Naive thymus-derived CD8-positive, alpha-beta T cell (primary cell): Measurements from ENCODE around the gene ADCY4. TPM values are rescaled to one million over a fixed set of nuclear protein-coding genes. Genes with fewer than 3 reads are reported as not detected.
"Not testable (repeated sequence)": the region's sequence is repeated elsewhere in the genome, so short reads cannot be mapped to it uniquely, and the experiment has no call there.

Source experiments
- ATAC-seq, 2 donors: fragments of 150-1000 bp; cut with Tn5 transposase in 1 of 2; sonication (Bioruptor Pico), chemical (Tn5 transposase) in 1 of 2; 1 replicate in 1 of 2; 2 replicates in 1 of 2; pipeline ENCODE4 v1.10.0; 2021; ENCODE audit warnings: mild to moderate bottlenecking in 2 of 2, moderate library complexity in 2 of 2
- POLR2A ChIA-PET: fragments of 350-600 bp; sonication (Branson Sonifier 250); formaldehyde crosslinking; loops from one replicate; lab custom pipeline; 2021; ENCODE audit warnings: antibody characterized with exemption; lab: Charles Lee
- DNase-seq, 10 donors: peaks; one replicate each; pipeline versions ENCODE4 v3.0.0 to v3.0.0-alpha.2; 2020 to 2022
- H3K27ac Mint-ChIP-seq, 10 donors: one replicate each; pipeline ENCODE4 v1.8.0; 2020 to 2022; ENCODE audit warnings: mild to moderate bottlenecking in 10 of 10, mixed read lengths in 10 of 10, moderate library complexity in 4 of 10, inconsistent platforms in 1 of 10
- H3K27me3 Mint-ChIP-seq, 5 donors: one replicate each; pipeline ENCODE4 v1.8.0; 2021 to 2022; ENCODE audit warnings: mixed read lengths in 5 of 5
- H3K36me3 Mint-ChIP-seq, 3 donors: one replicate each; pipeline ENCODE4 v1.8.0; 2020 to 2022; ENCODE audit warnings: mixed read lengths in 3 of 3, mild to moderate bottlenecking in 2 of 3, inconsistent platforms in 1 of 3
- H3K4me1 Mint-ChIP-seq, 4 donors: one replicate each; pipeline ENCODE4 v1.8.0; 2021 to 2022; ENCODE audit warnings: mixed read lengths in 4 of 4
- H3K4me3 Mint-ChIP-seq, 10 donors: one replicate each; pipeline ENCODE4 v1.8.0; 2020 to 2022; ENCODE audit warnings: mild to moderate bottlenecking in 10 of 10, mixed read lengths in 10 of 10, moderate library complexity in 6 of 10, inconsistent platforms in 1 of 10
- H3K9me3 Mint-ChIP-seq, 9 donors: one replicate each; pipeline ENCODE4 v1.8.0; 2020 to 2022; ENCODE audit warnings: mixed read lengths in 9 of 9, mild to moderate bottlenecking in 3 of 9, inconsistent platforms in 1 of 9, moderate library complexity in 1 of 9
- polyA plus RNA-seq, 3 donors: library from polyadenylated mRNA; unstranded; fragments of 300-500 nt; fragmentation: Illumina TruSeq; gene quantifications; one replicate each; pipeline ENCODE4 v1.2.3, GENCODE V29; 2021
- total RNA-seq, 8 experiments: library from RNA in 2 of 8; stranded (reverse) in 2 of 8; gene quantifications; one replicate each; pipeline ENCODE4 v1.2.3 and lab custom pipeline; 2021 to 2026

Gene ADCY4
- total and polyA plus RNA-seq, 5 experiments from 2014 or later = 0.08 to 4.7 (median 0.28) TPM

GRCh38 chr14:24365600-24366412 is 30.9 kb upstream of the ADCY4 start:
- peak; percentile 71 for ATAC-seq
- peak overlapping the region; percentile 62 to 87 (median 80) for H3K4me3 Mint-ChIP-seq
- DNase-seq = peak; percentile 32 to 76 (median 52)
- POLR2A ChIA-PET = interaction anchor here (1.1 to 2.0 kb wide), 8 partner anchors 27 to 124 kb away, joined by 3 to 21 read pairs (median 3); partner anchors contain the start of genes CBLN3 and KHNYN
- peak overlapping the region in 4 of 10 donors; percentile 18 to 76 (median 56) for H3K27ac Mint-ChIP-seq
- H3K4me1 Mint-ChIP-seq = peaks cover 14 to 43% (median 26%) of the 10 kb centered on the region in 4 donors
- H3K9me3 Mint-ChIP-seq = peaks cover 0 to under 1% (median 0%) of the 10 kb centered on the region in 9 donors
- peaks cover 0 to under 1% (median 0%) of the 10 kb centered on the region in 3 donors for H3K36me3 Mint-ChIP-seq
- H3K27me3 Mint-ChIP-seq = peaks cover 27 to 65% (median 41%) of the 10 kb centered on the region in 5 donors

- Mint-ChIP-seq H3K4me1 (peaks cover 14 to 43% (median 26%) of the 10 kb centered on the region in 4 donors), H3K27ac (peak overlapping the region in 1 of 10 donors; percentile 39), H3K9me3 (peaks cover 0 to 10% (median 0%) of the 10 kb centered on the region in 9 donors), H3K4me3 (peak overlapping the region in 1 of 10 donors; percentile 78), H3K27me3 (peaks cover 28 to 65% (median 43%) of the 10 kb centered on the region in 5 donors), H3K36me3 (peaks cover 0 to 7% (median 5%) of the 10 kb centered on the region in 3 donors)
- POLR2A ChIA-PET = interaction anchor here (2.0 kb wide), 1 partner anchor 66 kb away, joined by 21 read pairs; the partner anchor contains the start of genes CBLN3 and KHNYN
- ATAC-seq (no peak), DNase-seq (no peak)
These were observed 30.0 kb upstream of the ADCY4 start for GRCh38 chr14:24364841-24365240.

- H3K4me3 Mint-ChIP-seq = no peak overlapping the region
- DNase-seq (no peak), ATAC-seq (no peak)
- peaks cover 26 to 55% (median 38%) of the 10 kb centered on the region in 5 donors for H3K27me3 Mint-ChIP-seq
- H3K4me1 Mint-ChIP-seq = peaks cover 14 to 33% (median 22%) of the 10 kb centered on the region in 4 donors
- H3K36me3 Mint-ChIP-seq = peaks cover 0 to 8% (median 5%) of the 10 kb centered on the region in 3 donors
- peaks cover 0 to 12% (median 0%) of the 10 kb centered on the region in 9 donors for H3K9me3 Mint-ChIP-seq
- no peak overlapping the region for H3K27ac Mint-ChIP-seq
- POLR2A ChIA-PET = interaction anchor here (0.9 kb wide), 1 partner anchor 16 kb away, joined by 4 read pairs; no protein-coding TSS in a partner anchor
These were observed 28.5 kb upstream of the ADCY4 start for GRCh38 chr14:24363401-24363800.

- no peak overlapping the region for H3K4me3 Mint-ChIP-seq
- H3K27ac Mint-ChIP-seq = no peak overlapping the region
- DNase-seq = no peak
- POLR2A ChIA-PET = interaction anchor here (1.1 kb wide), 1 partner anchor 67 kb away, joined by 3 read pairs; the partner anchor contains the start of genes CBLN3 and KHNYN
- H3K36me3 Mint-ChIP-seq = peaks cover 0 to 8% (median 5%) of the 10 kb centered on the region in 3 donors
- peaks cover 21 to 48% (median 32%) of the 10 kb centered on the region in 5 donors for H3K27me3 Mint-ChIP-seq
- peaks cover 0 to 12% (median 0%) of the 10 kb centered on the region in 9 donors for H3K9me3 Mint-ChIP-seq
- no peak for ATAC-seq
- peaks cover 11 to 23% (median 16%) of the 10 kb centered on the region in 4 donors for H3K4me1 Mint-ChIP-seq
These were observed 27.5 kb upstream of the ADCY4 start for GRCh38 chr14:24362241-24362960.

GRCh38 chr14:24361326-24361725 is 26.5 kb upstream of the ADCY4 start:
- H3K27ac Mint-ChIP-seq = no peak overlapping the region
- H3K36me3 Mint-ChIP-seq = peaks cover 0 to 8% (median 5%) of the 10 kb centered on the region in 3 donors
- peaks cover 6 to 14% (median 10%) of the 10 kb centered on the region in 4 donors for H3K4me1 Mint-ChIP-seq
- peaks cover 13 to 37% (median 27%) of the 10 kb centered on the region in 5 donors for H3K27me3 Mint-ChIP-seq
- H3K4me3 Mint-ChIP-seq = no peak overlapping the region
- DNase-seq = no peak
- POLR2A ChIA-PET = interaction anchor here (1.1 kb wide), 1 partner anchor 68 kb away, joined by 3 read pairs; the partner anchor contains the start of genes CBLN3 and KHNYN
- ATAC-seq = no peak
- H3K9me3 Mint-ChIP-seq = peaks cover 0 to 12% (median 0%) of the 10 kb centered on the region in 9 donors

- H3K9me3 Mint-ChIP-seq = peaks cover 0 to 12% (median 0%) of the 10 kb centered on the region in 9 donors
- POLR2A ChIA-PET = no interaction called here
These were observed 25.4 kb upstream of the ADCY4 start for GRCh38 chr14:24360281-24360680.

GRCh38 chr14:24356208-24356607 is 21.3 kb upstream of the ADCY4 start:
- peaks cover 0 to 8% (median 5%) of the 10 kb centered on the region in 3 donors for H3K36me3 Mint-ChIP-seq
- DNase-seq (no peak), ATAC-seq (no peak)
- H3K9me3 Mint-ChIP-seq = peaks cover 0 to 12% (median 0%) of the 10 kb centered on the region in 9 donors
- H3K27ac Mint-ChIP-seq = no peak overlapping the region
- POLR2A ChIA-PET = no interaction called here
- no peak overlapping the region for H3K4me3 Mint-ChIP-seq
- peaks cover 7 to 30% (median 25%) of the 10 kb centered on the region in 5 donors for H3K27me3 Mint-ChIP-seq
- H3K4me1 Mint-ChIP-seq = no peaks in the 10 kb centered on the region

More at GRCh38 chr14:24360281-24360680, 25.4 kb upstream of the ADCY4 start:
- DNase-seq = no peak
- Mint-ChIP-seq H3K27ac (no peak overlapping the region), H3K36me3 (peaks cover 0 to 8% (median 5%) of the 10 kb centered on the region in 3 donors), H3K4me3 (no peak overlapping the region), H3K27me3 (peaks cover 7 to 28% (median 22%) of the 10 kb centered on the region in 5 donors), H3K4me1 (peaks cover 0 to 3% (median 1%) of the 10 kb centered on the region in 4 donors)
- no peak for ATAC-seq

- Mint-ChIP-seq H3K4me1 (no peaks in the 10 kb centered on the region), H3K27me3 (peaks cover 11 to 41% (median 33%) of the 10 kb centered on the region in 5 donors), H3K36me3 (peaks cover 0 to 3% (median 0%) of the 10 kb centered on the region in 3 donors), H3K9me3 (peaks cover 0 to 3% (median 0%) of the 10 kb centered on the region in 9 donors), H3K27ac (no peak overlapping the region), H3K4me3 (no peak overlapping the region)
- no peak for DNase-seq
- POLR2A ChIA-PET = no interaction called here
- no peak for ATAC-seq
These were observed 20.1 kb upstream of the ADCY4 start for GRCh38 chr14:24355009-24355408.

- DNase-seq, H3K36me3 Mint-ChIP-seq, H3K27ac Mint-ChIP-seq, H3K9me3 Mint-ChIP-seq, ATAC-seq, H3K4me1 Mint-ChIP-seq, H3K4me3 Mint-ChIP-seq, POLR2A ChIA-PET: not testable (repeated sequence)
- H3K27me3 Mint-ChIP-seq = peaks cover 17 to 45% (median 38%) of the 10 kb centered on the region in 5 donors
These were observed 19.6 kb upstream of the ADCY4 start for GRCh38 chr14:24354482-24354825.

- no peak for DNase-seq
- H3K9me3 Mint-ChIP-seq = no peaks in the 10 kb centered on the region
- ATAC-seq = no peak
- POLR2A ChIA-PET = no interaction called here
- H3K27ac Mint-ChIP-seq = no peak overlapping the region
- no peak overlapping the region for H3K4me3 Mint-ChIP-seq
- no peaks in the 10 kb centered on the region for H3K36me3 Mint-ChIP-seq
- no peaks in the 10 kb centered on the region for H3K4me1 Mint-ChIP-seq
- H3K27me3 Mint-ChIP-seq = peaks cover 19 to 47% (median 43%) of the 10 kb centered on the region in 5 donors
These were observed 18.9 kb upstream of the ADCY4 start for GRCh38 chr14:24353559-24354481.

- no peaks in the 10 kb centered on the region for H3K4me1 Mint-ChIP-seq
- no peak overlapping the region for H3K27ac Mint-ChIP-seq
- H3K36me3 Mint-ChIP-seq = no peaks in the 10 kb centered on the region
- DNase-seq = no peak
- no peak for ATAC-seq
- H3K27me3 Mint-ChIP-seq = peaks cover 27 to 57% (median 47%) of the 10 kb centered on the region in 5 donors
- H3K9me3 Mint-ChIP-seq = no peaks in the 10 kb centered on the region
- H3K4me3 Mint-ChIP-seq = no peak overlapping the region
- POLR2A ChIA-PET = no interaction called here
These were observed 16.6 kb upstream of the ADCY4 start for GRCh38 chr14:24351517-24351916.
